Naive B cell (primary cell): ENCODE data around the gene GGT5. TPM values are rescaled to one million over a fixed set of nuclear protein-coding genes. Genes with fewer than 3 reads are reported as not detected.
"Not testable (repeated sequence)": the region's sequence is repeated elsewhere in the genome, so short reads cannot be mapped to it uniquely, and the experiment has no call there.

Experiments used
- ATAC-seq, 2 donors: fragments of 150-1000 bp; cut with Tn5 transposase; 2 replicates each; pipeline ENCODE4 v1.10.0; 2021; ENCODE audit warnings: low read depth in 2 of 2, mild to moderate bottlenecking in 2 of 2, moderate library complexity in 2 of 2
- DNase-seq: peaks from one replicate; pipeline ENCODE4 v3.0.0; 2022
- H3K27ac Mint-ChIP-seq, 6 donors: one replicate each; pipeline ENCODE4 v1.8.0; 2020 to 2022; ENCODE audit warnings: mild to moderate bottlenecking in 6 of 6, mixed read lengths in 6 of 6, moderate library complexity in 5 of 6, inconsistent platforms in 2 of 6
- H3K27me3 Mint-ChIP-seq, 3 donors: one replicate each; pipeline ENCODE4 v1.8.0; 2021 to 2022; ENCODE audit warnings: mixed read lengths in 3 of 3, mild to moderate bottlenecking in 1 of 3
- H3K36me3 Mint-ChIP-seq, 2 donors: one replicate each; pipeline ENCODE4 v1.8.0; 2020 to 2022; ENCODE audit warnings: mixed read lengths in 2 of 2, inconsistent platforms in 1 of 2, mild to moderate bottlenecking in 1 of 2
- H3K4me1 Mint-ChIP-seq, 3 donors: one replicate each; pipeline ENCODE4 v1.8.0; 2020 to 2022; ENCODE audit warnings: mixed read lengths in 3 of 3, inconsistent platforms in 1 of 3, mild to moderate bottlenecking in 1 of 3, moderate library complexity in 1 of 3
- H3K4me3 Mint-ChIP-seq, 8 donors: one replicate each; pipeline ENCODE4 v1.8.0; 2020 to 2022; ENCODE audit warnings: mild to moderate bottlenecking in 8 of 8, mixed read lengths in 8 of 8, moderate library complexity in 8 of 8, inconsistent platforms in 2 of 8
- H3K9me3 Mint-ChIP-seq, 7 donors: one replicate each; pipeline ENCODE4 v1.8.0; 2020 to 2022; ENCODE audit warnings: mixed read lengths in 7 of 7, mild to moderate bottlenecking in 5 of 7, inconsistent platforms in 2 of 7, moderate library complexity in 1 of 7
- polyA plus RNA-seq, 6 donors: library from polyadenylated mRNA; unstranded; fragments of 300-500 nt; fragmentation: Illumina TruSeq; gene quantifications; one replicate each; pipeline ENCODE4 v1.2.3, GENCODE V29; 2021; ENCODE audit warnings: low read depth in 6 of 6

The GGT5 gene
- polyA plus RNA-seq, 6 donors from 2014 or later: not detected

DNA sequence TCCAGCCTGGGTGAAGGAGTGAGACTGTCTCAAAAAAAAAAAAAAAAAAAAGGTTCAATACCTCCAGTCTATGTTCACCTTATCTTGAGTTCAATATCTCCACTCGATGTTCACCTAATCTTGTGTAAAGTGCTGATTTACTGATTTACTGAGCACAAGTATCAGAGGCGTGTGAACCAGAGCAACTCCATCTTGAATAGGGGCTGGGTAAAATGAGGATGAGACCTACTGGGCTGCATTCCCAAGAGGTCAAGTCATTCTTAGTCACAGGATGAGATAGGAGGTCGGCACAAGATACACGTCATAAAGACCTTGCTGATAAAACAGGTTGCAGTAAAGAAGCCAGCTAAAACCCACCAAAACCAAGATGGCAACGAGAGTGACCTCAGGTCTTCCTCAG lies 41.0 kb downstream of the GGT5 start:
- not testable (repeated sequence) for H3K4me3 Mint-ChIP-seq, DNase-seq, H3K27ac Mint-ChIP-seq, H3K36me3 Mint-ChIP-seq, H3K27me3 Mint-ChIP-seq, ATAC-seq, H3K9me3 Mint-ChIP-seq
- H3K4me1 Mint-ChIP-seq: peaks cover 19 to 27% (median 26%) of the 10 kb centered on the region in 3 donors

DNA sequence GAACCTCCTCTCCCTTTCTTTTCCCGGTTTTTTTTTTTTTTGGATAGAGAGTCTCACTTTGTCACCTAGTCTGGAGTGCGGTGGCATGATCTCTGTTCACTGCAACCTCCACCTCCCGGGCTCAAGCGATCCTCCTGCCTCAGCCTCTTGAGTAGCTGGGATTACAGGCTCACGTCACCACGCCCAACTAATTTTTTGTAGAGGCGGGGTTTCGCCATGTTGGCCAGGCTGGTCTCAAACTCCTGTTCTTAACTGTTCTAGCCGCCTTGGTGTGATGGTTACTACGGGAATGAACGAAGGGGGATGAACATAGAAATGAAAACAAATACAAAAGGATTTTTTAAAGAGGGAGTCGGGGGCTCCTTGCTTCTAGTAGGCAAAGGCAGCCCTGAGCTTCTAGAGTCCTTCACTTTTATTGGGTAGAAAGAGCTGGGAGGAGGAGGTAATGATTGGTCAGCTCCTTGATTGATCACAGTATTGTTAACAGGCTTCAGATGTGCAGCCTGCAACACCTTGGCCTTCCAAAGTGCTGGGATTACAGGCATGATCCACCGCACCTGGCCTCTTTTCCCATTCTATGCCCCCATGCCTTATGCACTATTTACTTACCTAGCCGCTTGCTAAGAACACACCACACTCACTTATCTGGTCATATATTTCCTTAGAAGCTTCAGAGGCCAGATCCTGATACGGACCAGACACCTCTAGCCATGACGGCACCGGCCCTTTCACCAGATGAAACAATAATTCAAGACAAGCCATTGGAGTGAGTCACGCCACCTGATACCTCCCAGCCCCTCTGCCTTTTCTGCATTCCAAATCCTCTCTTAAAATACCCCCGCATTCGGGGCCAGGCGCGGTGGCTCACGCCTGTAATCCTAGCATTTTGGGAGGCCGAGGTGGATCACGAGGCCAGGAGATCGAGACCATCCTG lies 42.9 kb downstream of the GGT5 start:
- Mint-ChIP-seq H3K27me3 (peaks cover 0 to 4% (median 0%) of the 10 kb centered on the region in 3 donors), H3K27ac (no peak overlapping the region), H3K36me3 (no peaks in the 10 kb centered on the region), H3K4me3 (no peak overlapping the region), H3K9me3 (peaks cover 0 to 9% (median 0%) of the 10 kb centered on the region in 7 donors), H3K4me1 (peaks cover 18 to 25% (median 23%) of the 10 kb centered on the region in 3 donors)
- ATAC-seq (no peak), DNase-seq (no peak)

GRCh38 chr22:24200619-24201212 lies 44.2 kb downstream of the GGT5 start:
- Mint-ChIP-seq H3K4me3 (no peak overlapping the region), H3K36me3 (no peaks in the 10 kb centered on the region), H3K27me3 (peaks cover 0 to 4% (median 0%) of the 10 kb centered on the region in 3 donors), H3K9me3 (peaks cover 0 to 9% (median 0%) of the 10 kb centered on the region in 7 donors), H3K27ac (no peak overlapping the region), H3K4me1 (peaks cover 9 to 16% (median 14%) of the 10 kb centered on the region in 3 donors)
- no peak for DNase-seq
- ATAC-seq: no peak

DNA sequence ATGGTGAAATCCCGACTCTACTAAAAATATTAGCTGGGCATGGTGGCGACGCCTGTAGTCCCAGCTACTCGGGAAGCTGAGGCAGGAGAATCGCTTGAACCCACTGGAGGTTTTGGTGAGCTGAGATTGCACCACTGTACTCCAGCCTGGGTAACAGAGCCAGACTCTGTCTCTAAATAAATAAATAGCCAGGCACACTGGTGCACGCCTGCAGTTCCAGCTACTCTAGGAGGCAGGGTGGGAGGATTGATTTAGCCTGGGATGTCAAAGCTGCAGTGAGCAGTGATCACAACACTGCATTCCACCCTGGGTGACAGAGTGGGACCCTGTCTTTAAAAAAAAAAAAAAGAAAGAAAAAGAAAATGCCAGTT lies 46.2 kb downstream of the GGT5 start:
- peaks cover 5 to 9% (median 9%) of the 10 kb centered on the region in 3 donors for H3K4me1 Mint-ChIP-seq
- H3K4me3 Mint-ChIP-seq: no peak overlapping the region
- H3K9me3 Mint-ChIP-seq: no peaks in the 10 kb centered on the region
- peaks cover 0 to 4% (median 0%) of the 10 kb centered on the region in 3 donors for H3K27me3 Mint-ChIP-seq
- no peaks in the 10 kb centered on the region for H3K36me3 Mint-ChIP-seq
- peak overlapping the region in 1 of 6 donors; percentile 66 for H3K27ac Mint-ChIP-seq
- ATAC-seq (no peak), DNase-seq (no peak)

DNA sequence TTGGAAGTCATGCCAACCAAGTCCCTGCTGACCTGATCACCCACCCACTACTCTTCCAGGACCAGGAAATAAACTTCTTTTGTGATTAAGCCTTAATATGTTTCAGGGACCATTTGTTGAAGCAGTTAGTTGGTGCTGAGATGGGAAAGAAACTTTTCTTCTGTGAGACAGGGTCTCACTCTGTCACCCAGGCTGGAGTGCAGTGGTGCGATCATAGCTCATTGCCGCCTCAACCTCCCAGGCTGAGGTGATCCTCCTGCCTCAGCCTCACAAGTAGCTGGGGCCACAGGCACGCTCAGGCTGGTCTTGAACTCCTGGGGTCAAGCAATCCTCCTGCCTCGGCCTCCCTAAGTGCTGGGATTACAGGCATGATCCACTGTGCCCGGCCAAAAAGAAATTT lies 53.0 kb downstream of the GGT5 start:
- DNase-seq: no peak
- Mint-ChIP-seq H3K4me3 (no peak overlapping the region), H3K4me1 (no peaks in the 10 kb centered on the region), H3K27me3 (no peaks in the 10 kb centered on the region), H3K36me3 (no peaks in the 10 kb centered on the region), H3K27ac (no peak overlapping the region), H3K9me3 (no peaks in the 10 kb centered on the region)
- no peak for ATAC-seq

- H3K27me3 Mint-ChIP-seq: no peaks in the 10 kb centered on the region
- ATAC-seq (no peak), DNase-seq (no peak)
- H3K4me3 Mint-ChIP-seq: no peak overlapping the region
- H3K36me3 Mint-ChIP-seq: no peaks in the 10 kb centered on the region
- H3K27ac Mint-ChIP-seq: no peak overlapping the region
- no peaks in the 10 kb centered on the region for H3K4me1 Mint-ChIP-seq
- no peaks in the 10 kb centered on the region for H3K9me3 Mint-ChIP-seq
Observed at GRCh38 chr22:24191381-24191841, 53.5 kb downstream of the GGT5 start.

GRCh38 chr22:24190596-24191208 lies 54.2 kb downstream of the GGT5 start:
- no peaks in the 10 kb centered on the region for H3K4me1 Mint-ChIP-seq
- no peak for ATAC-seq
- H3K27ac Mint-ChIP-seq: peak overlapping the region in 3 of 6 donors; percentile 39 to 93 (median 60)
- no peaks in the 10 kb centered on the region for H3K27me3 Mint-ChIP-seq
- no peaks in the 10 kb centered on the region for H3K9me3 Mint-ChIP-seq
- H3K36me3 Mint-ChIP-seq: no peaks in the 10 kb centered on the region
- no peak overlapping the region for H3K4me3 Mint-ChIP-seq
- no peak for DNase-seq

- Mint-ChIP-seq H3K4me1 (no peaks in the 10 kb centered on the region), H3K27ac (peak overlapping the region in 1 of 6 donors; percentile 39), H3K36me3 (no peaks in the 10 kb centered on the region), H3K27me3 (no peaks in the 10 kb centered on the region), H3K9me3 (no peaks in the 10 kb centered on the region), H3K4me3 (no peak overlapping the region)
- ATAC-seq (no peak), DNase-seq (no peak)
Observed at GRCh38 chr22:24190159-24190540, 54.7 kb downstream of the GGT5 start.

DNA sequence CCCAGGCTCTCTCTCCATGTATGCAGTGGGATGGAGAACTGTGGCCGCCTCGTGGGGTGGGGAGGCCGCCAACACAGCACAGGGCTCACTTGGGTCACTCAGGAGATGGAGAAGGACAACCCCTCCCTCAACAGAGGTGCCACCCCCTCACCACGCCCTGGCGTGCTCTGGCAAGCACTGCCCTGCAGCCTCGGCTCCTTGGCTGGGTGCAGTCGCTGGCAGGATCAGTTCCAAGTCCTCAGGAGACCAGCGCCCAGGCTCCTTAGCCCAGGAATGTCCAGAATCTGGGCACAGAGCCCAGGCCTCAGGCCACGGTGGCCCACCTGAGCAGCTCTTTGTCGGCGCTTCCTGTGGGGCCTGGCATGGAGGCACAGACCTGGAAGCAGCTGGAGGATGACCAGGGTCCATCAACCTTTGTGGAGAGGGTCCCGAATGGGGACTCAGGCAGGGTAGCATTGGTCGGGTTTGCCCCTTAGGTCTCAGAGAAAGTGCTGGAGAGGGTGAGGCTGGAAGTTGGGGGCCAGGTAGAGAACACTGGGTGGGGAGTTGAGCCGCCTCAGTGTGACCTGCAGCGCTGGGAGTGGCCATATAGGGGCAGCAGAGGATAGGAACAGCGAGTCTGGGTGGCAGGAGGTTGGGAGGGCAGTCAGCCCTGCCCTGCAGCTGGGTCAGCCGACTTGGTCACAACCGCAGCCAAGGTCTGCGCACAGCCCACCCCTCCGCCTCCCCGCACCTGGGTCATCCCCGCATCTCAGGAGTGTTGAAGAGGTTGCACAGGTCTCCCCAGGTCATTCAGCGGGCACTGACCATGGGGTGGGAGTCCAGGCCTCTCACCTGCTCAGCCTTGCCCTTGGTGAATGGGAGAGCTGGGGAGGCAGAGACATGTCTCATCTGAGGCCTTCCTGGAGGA lies 55.4 kb downstream of the GGT5 start:
- ATAC-seq (peak in 1 of 2 donors; percentile 41), DNase-seq (no peak)
- Mint-ChIP-seq H3K27ac (peak overlapping the region in 2 of 6 donors; percentile 47 to 62), H3K36me3 (no peaks in the 10 kb centered on the region), H3K4me1 (no peaks in the 10 kb centered on the region), H3K9me3 (no peaks in the 10 kb centered on the region), H3K4me3 (peak overlapping the region in 1 of 8 donors; percentile 39), H3K27me3 (no peaks in the 10 kb centered on the region)

GRCh38 chr22:24188705-24189248 lies 56.1 kb downstream of the GGT5 start:
- DNase-seq: no peak
- ATAC-seq: no peak
- H3K36me3 Mint-ChIP-seq: no peaks in the 10 kb centered on the region
- no peak overlapping the region for H3K4me3 Mint-ChIP-seq
- H3K27ac Mint-ChIP-seq: no peak overlapping the region
- peaks cover 0 to 2% (median 0%) of the 10 kb centered on the region in 3 donors for H3K4me1 Mint-ChIP-seq
- no peaks in the 10 kb centered on the region for H3K27me3 Mint-ChIP-seq
- no peaks in the 10 kb centered on the region for H3K9me3 Mint-ChIP-seq

- no peak overlapping the region for H3K4me3 Mint-ChIP-seq
- no peaks in the 10 kb centered on the region for H3K36me3 Mint-ChIP-seq
- H3K9me3 Mint-ChIP-seq: no peaks in the 10 kb centered on the region
- ATAC-seq (no peak), DNase-seq (no peak)
- H3K27ac Mint-ChIP-seq: peak overlapping the region in 2 of 6 donors; percentile 24 to 54
- no peaks in the 10 kb centered on the region for H3K27me3 Mint-ChIP-seq
- H3K4me1 Mint-ChIP-seq: peaks cover 0 to 7% (median 0%) of the 10 kb centered on the region in 3 donors
Observed at GRCh38 chr22:24187731-24188644, 56.9 kb downstream of the GGT5 start.
